GM19455 (cell line): ENCODE data around the gene ITGB1BP1.

Source experiments
- ATAC-seq: cut with Tn5 transposase; IDR thresholded peaks from one replicate; pipeline ENCODE4 v1.9.1; 2021; ENCODE audit not compliant: unreplicated experiment

The ITGB1BP1 gene

GRCh38 chr2:9354318-9354717 lies 69.0 kb downstream of the ITGB1BP1 start:
- no peak for ATAC-seq
